Daoy (cell line): ENCODE results near the gene SREK1. TPM values are rescaled to one million over a fixed set of nuclear protein-coding genes. Genes with fewer than 3 reads are reported as not detected.
A peak's percentile ranks its signal among the peaks of the same experiment; 100 is the strongest.
"Not testable (repeated sequence)": the region's sequence is repeated elsewhere in the genome, so short reads cannot be mapped to it uniquely, and the experiment has no call there.

ENCODE experiments used
- DNase-seq: peaks from one replicate; pipeline ENCODE4 v3.0.0-alpha.2; 2015; ENCODE audit warnings: low read depth
- total RNA-seq: library from RNA; depleted of rRNA; stranded (reverse); fragments of >200 nt; shearing (Covaris generic); gene quantifications from 2 replicates; pipeline ENCODE4 v1.2.3, GENCODE V29; 2014; rRNA removed

The SREK1 gene
- 37.2 and 49.1 TPM in 2 replicates for total RNA-seq

GRCh38 chr5:66144074-66144833 lies at the start of gene SREK1:
Gene SREK1 (plus strand): TSS chr5:66144300. CDS start chr5:66144377, 77 bp downstream.
- peak; percentile 96 for DNase-seq

GRCh38 chr5:66100851-66101250 lies 43.2 kb upstream of the SREK1 start:
- DNase-seq: no peak

GRCh38 chr5:66113160-66113559 lies 30.9 kb upstream of the SREK1 start:
- DNase-seq: peak; percentile 73

GRCh38 chr5:66118304-66118703 lies 25.8 kb upstream of the SREK1 start:
- DNase-seq: no peak

- peak; percentile 39 for DNase-seq
Measured at GRCh38 chr5:66122379-66123034, 21.6 kb upstream of the SREK1 start.

- no peak for DNase-seq
Measured at GRCh38 chr5:66129144-66129543, 15.0 kb upstream of the SREK1 start.

- DNase-seq: no peak
Measured at GRCh38 chr5:66130493-66130892, 13.6 kb upstream of the SREK1 start.

GRCh38 chr5:66134407-66134861 lies 9.7 kb upstream of the SREK1 start:
- no peak for DNase-seq

GRCh38 chr5:66136053-66136452 lies 8.0 kb upstream of the SREK1 start:
- DNase-seq: no peak

- DNase-seq: not testable (repeated sequence)
Measured at GRCh38 chr5:66136944-66137343, 7.2 kb upstream of the SREK1 start.

GRCh38 chr5:66138637-66139317 lies 5.3 kb upstream of the SREK1 start:
- DNase-seq: no peak

- no peak for DNase-seq
Measured at GRCh38 chr5:66139318-66139712, 4.8 kb upstream of the SREK1 start.

- no peak for DNase-seq
Measured at GRCh38 chr5:66142417-66142816, 1.7 kb upstream of the SREK1 start.

GRCh38 chr5:66143473-66144073 lies 527 bp upstream of the SREK1 start:
- no peak for DNase-seq

- DNase-seq: no peak
Measured at GRCh38 chr5:66144834-66145390, 812 bp downstream of the SREK1 start.

GRCh38 chr5:66145737-66146136 lies 1.6 kb downstream of the SREK1 start:
- DNase-seq: no peak

GRCh38 chr5:66149950-66150349 lies 5.8 kb downstream of the SREK1 start:
- peak; percentile 6 for DNase-seq

- no peak for DNase-seq
Measured at GRCh38 chr5:66151030-66151429, 6.9 kb downstream of the SREK1 start.

- DNase-seq: no peak
Measured at GRCh38 chr5:66151491-66151890, 7.4 kb downstream of the SREK1 start.

- no peak for DNase-seq
Measured at GRCh38 chr5:66157046-66157445, 12.9 kb downstream of the SREK1 start.

GRCh38 chr5:66161356-66161755 lies 17.3 kb downstream of the SREK1 start:
- no peak for DNase-seq
